ENCODE data around the gene PERCC1. TPM values are rescaled to one million over a fixed set of nuclear protein-coding genes. Genes with fewer than 3 reads are reported as not detected.
"Not testable (repeated sequence)": the region's sequence is repeated elsewhere in the genome, so short reads cannot be mapped to it uniquely, and the experiment has no call there.

The PERCC1 gene
- total and polyA plus RNA-seq, 2 of the 4 experiments (the other 2 are of a cell fraction): not detected

GRCh38 chr16:1468426-1468810, 37.5 kb downstream of the PERCC1 start:
- H4K5ac ChIP-seq (ENCODE audit: low read depth, low read length): no peak overlapping the region
- DNase-seq (no peak), ATAC-seq (ENCODE audit: low read depth) (no peak)
- no peak overlapping the region for H2BK15ac ChIP-seq (ENCODE audit: low read depth, low read length)
- dilution Hi-C loops (cut with HindIII; ENCODE audit: low sequenced_read_pairs, unreplicated experiment) (no loop called here), in situ Hi-C loops (cut with MboI; ENCODE audit: low sequenced_read_pairs) (no loop called here), intact Hi-C loops (cut with micrococcal nuclease) (no loop called here)
- no peak overlapping the region for H2AFZ ChIP-seq (replicated peaks; ENCODE audit: low read length, poor library complexity)
- H3K4me1 ChIP-seq (ENCODE audit: control insufficient read depth, insufficient read depth, low read length): 0 out of 2 replicates have a peak, but pooled peaks cover 2% of the 10 kb centered on the region
- H3K9me1 ChIP-seq (ENCODE audit: insufficient read depth, low read length): peaks cover 14% of the 10 kb centered on the region
- WGBS, 2 experiments (ENCODE audit: extremely low coverage in 2 of 2, insufficient read length in 1 of 2): 90% methylated on average over 15 of the region's 22 CpGs; no CpG with 5 or more reads in 1 of the 2 experiments
- no peak overlapping the region for H2AK5ac ChIP-seq (ENCODE audit: low read depth, low read length)
- ChIA-PET CTCF (no interaction called here), POLR2A (ENCODE audit: unreplicated experiment) (no interaction called here)
- no peak overlapping the region for H4K91ac ChIP-seq (ENCODE audit: insufficient read depth, low read depth, low read length)
- no peak overlapping the region for H3K4me3 ChIP-seq (ENCODE audit: insufficient read depth, low read depth, low read length)
- H3K9me3 ChIP-seq (ENCODE audit: control insufficient read depth, insufficient read depth, low read length): no peaks in the 10 kb centered on the region
- no peak overlapping the region for H3K23ac ChIP-seq (ENCODE audit: low read depth, low read length)
- no peak overlapping the region for H2BK20ac ChIP-seq (ENCODE audit: low read depth, low read length)
- peaks cover 46% of the 10 kb centered on the region for H4K20me1 ChIP-seq (ENCODE audit: insufficient read depth, low read length)
- no TSS peak for BruUV-seq (replicated peaks)
- H3K9ac ChIP-seq (ENCODE audit: low read depth, low read length): no peak overlapping the region
- H3K27ac ChIP-seq (ENCODE audit: insufficient read depth, low read length): no peak overlapping the region
- no peak overlapping the region for H3K14ac ChIP-seq (replicated peaks; ENCODE audit: low read depth, low read length)
- no peak overlapping the region for H2BK120ac ChIP-seq (ENCODE audit: low read depth, low read length)
- no peak overlapping the region for H2BK5ac ChIP-seq (ENCODE audit: low read depth, low read length, poor library complexity, severe bottlenecking)
- H4K8ac ChIP-seq (ENCODE audit: low read depth in 2 of 2, low read length in 2 of 2): no peak overlapping the region
- TF ChIP-seq USF2 (IDR thresholded peaks at IDR 0.05; ENCODE audit: low read depth, low read length) (no peak), SMC3 (IDR thresholded peaks at IDR 0.05; ENCODE audit: low read depth, low read length) (no peak), POLR2A (IDR thresholded peaks at IDR 0.05; ENCODE audit: low read depth, low read length) (no peak), RAD21 (IDR thresholded peaks at IDR 0.05; ENCODE audit: low read length) (no peak), CHD1 (IDR thresholded peaks at IDR 0.05; ENCODE audit: low read depth, low read length) (no peak), RCOR1 (IDR thresholded peaks at IDR 0.05; ENCODE audit: insufficient replicate concordance, low read length) (no peak), FOS (IDR thresholded peaks at IDR 0.05; ENCODE audit: low read depth, low read length) (no peak), CEBPB (IDR thresholded peaks at IDR 0.05; ENCODE audit: low read depth, low read length) (no peak), MAFK (IDR thresholded peaks at IDR 0.05; ENCODE audit: low read depth, low read length) (no peak), MXI1 (IDR thresholded peaks at IDR 0.05; ENCODE audit: borderline replicate concordance, low read depth, low read length) (no peak)
- H3K79me1 ChIP-seq (ENCODE audit: low read depth in 1 of 2, low read length in 2 of 2): peaks cover 27 to 62% of the 10 kb centered on the region in 2 experiments
- no peak overlapping the region for H3K18ac ChIP-seq (ENCODE audit: low read depth, low read length)
- H3K36me3 ChIP-seq (ENCODE audit: control insufficient read depth, insufficient read depth, low read length): peaks cover 12% of the 10 kb centered on the region; the same call in 1 of the 2 replicates
- no peak overlapping the region for H2AK9ac ChIP-seq (replicated peaks; ENCODE audit: low read depth, low read length, poor library complexity)
- no peaks in the 10 kb centered on the region for H3K27me3 ChIP-seq (ENCODE audit: control insufficient read depth, insufficient read depth, low read length)
- H3K4ac ChIP-seq (ENCODE audit: low read depth, low read length): no peak overlapping the region
- no peak overlapping the region for H3K4me2 ChIP-seq (ENCODE audit: low read depth, low read length)
- H3K56ac ChIP-seq (ENCODE audit: extremely low read depth, insufficient read depth, low read length): no peak overlapping the region

GRCh38 chr16:1469141-1469540, 38.3 kb downstream of the PERCC1 start:
- BruUV-seq (replicated peaks); CTCF ChIA-PET; POLR2A ChIA-PET (ENCODE audit: unreplicated experiment); H2AK9ac ChIP-seq (replicated peaks; ENCODE audit: low read depth, low read length, poor library complexity); H4K8ac ChIP-seq (ENCODE audit: low read depth in 2 of 2, low read length in 2 of 2); H4K91ac ChIP-seq (ENCODE audit: insufficient read depth, low read depth, low read length); H2BK15ac ChIP-seq (ENCODE audit: low read depth, low read length); H3K9me3 ChIP-seq (ENCODE audit: control insufficient read depth, insufficient read depth, low read length); H3K27ac ChIP-seq (ENCODE audit: insufficient read depth, low read length); H2BK20ac ChIP-seq (ENCODE audit: low read depth, low read length); H3K27me3 ChIP-seq (ENCODE audit: control insufficient read depth, insufficient read depth, low read length); H3K14ac ChIP-seq (replicated peaks; ENCODE audit: low read depth, low read length); H3K4ac ChIP-seq (ENCODE audit: low read depth, low read length); H3K4me1 ChIP-seq (ENCODE audit: control insufficient read depth, insufficient read depth, low read length); H3K23ac ChIP-seq (ENCODE audit: low read depth, low read length); DNase-seq; H2BK5ac ChIP-seq (ENCODE audit: low read depth, low read length, poor library complexity, severe bottlenecking); ATAC-seq (ENCODE audit: low read depth); intact Hi-C loops (cut with micrococcal nuclease); H3K9ac ChIP-seq (ENCODE audit: low read depth, low read length); H3K4me3 ChIP-seq (ENCODE audit: insufficient read depth, low read depth, low read length); dilution Hi-C loops (cut with HindIII; ENCODE audit: low sequenced_read_pairs, unreplicated experiment); H2BK120ac ChIP-seq (ENCODE audit: low read depth, low read length); H3K18ac ChIP-seq (ENCODE audit: low read depth, low read length); H3K56ac ChIP-seq (ENCODE audit: extremely low read depth, insufficient read depth, low read length); H2AK5ac ChIP-seq (ENCODE audit: low read depth, low read length); H2AFZ ChIP-seq (replicated peaks; ENCODE audit: low read length, poor library complexity); in situ Hi-C loops (cut with MboI; ENCODE audit: low sequenced_read_pairs); H4K5ac ChIP-seq (ENCODE audit: low read depth, low read length); H3K4me2 ChIP-seq (ENCODE audit: low read depth, low read length): not testable (repeated sequence)
- H4K20me1 ChIP-seq (ENCODE audit: insufficient read depth, low read length): peaks cover 46% of the 10 kb centered on the region
- H3K9me1 ChIP-seq (ENCODE audit: insufficient read depth, low read length): peaks cover 14% of the 10 kb centered on the region
- no CpG with 5 or more reads among the region's 5 CpGs for WGBS, 2 experiments (ENCODE audit: extremely low coverage in 2 of 2, insufficient read length in 1 of 2)
- peaks cover 30 to 69% of the 10 kb centered on the region in 2 experiments for H3K79me1 ChIP-seq (ENCODE audit: low read depth in 1 of 2, low read length in 2 of 2)
- peaks cover 10% of the 10 kb centered on the region; the same call in 1 of the 2 replicates for H3K36me3 ChIP-seq (ENCODE audit: control insufficient read depth, insufficient read depth, low read length)

Data from IMR-90 (cell line).